Measurements from ENCODE around the gene NAGPA.

Gene NAGPA

GRCh38 chr16:5027575-5028235 is 6.0 kb downstream of the NAGPA start:
- no peak for DNase-seq (ENCODE audit: low read depth in 3 of 3)

GRCh38 chr16:5027086-5027485 is 6.6 kb downstream of the NAGPA start:
- DNase-seq (ENCODE audit: low read depth in 3 of 3) = no peak

GRCh38 chr16:5026664-5027063 is 7.1 kb downstream of the NAGPA start:
- no peak for DNase-seq (ENCODE audit: low read depth in 3 of 3)

DNA sequence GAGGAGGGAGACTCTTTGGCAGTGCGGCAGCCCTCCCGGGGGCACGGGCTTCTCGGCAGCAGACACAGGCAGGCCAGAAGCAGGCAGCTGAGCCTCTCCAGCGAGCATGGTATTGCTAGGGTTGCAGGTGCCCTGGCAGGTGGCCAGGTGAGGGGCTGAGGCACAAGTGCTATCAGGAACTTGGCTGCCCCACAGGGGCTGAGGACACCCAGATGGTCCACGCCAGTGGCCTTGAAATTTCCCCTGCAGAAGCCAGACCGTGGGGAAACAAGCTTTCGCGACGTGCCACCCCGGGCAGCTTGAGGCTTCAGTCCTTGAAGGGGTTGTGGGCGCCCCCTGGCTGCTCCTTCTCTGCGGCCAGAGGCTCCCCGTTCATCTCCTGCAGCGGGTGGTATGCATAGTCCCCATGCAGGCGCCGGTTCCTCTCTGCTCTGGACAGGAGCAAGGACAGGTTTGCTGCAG is 8.5 kb downstream of the NAGPA start:
- DNase-seq (ENCODE audit: low read depth in 3 of 3) = no peak

- DNase-seq (ENCODE audit: low read depth in 3 of 3) = no peak
Measured at GRCh38 chr16:5024632-5025031, 9.1 kb downstream of the NAGPA start.

DNA sequence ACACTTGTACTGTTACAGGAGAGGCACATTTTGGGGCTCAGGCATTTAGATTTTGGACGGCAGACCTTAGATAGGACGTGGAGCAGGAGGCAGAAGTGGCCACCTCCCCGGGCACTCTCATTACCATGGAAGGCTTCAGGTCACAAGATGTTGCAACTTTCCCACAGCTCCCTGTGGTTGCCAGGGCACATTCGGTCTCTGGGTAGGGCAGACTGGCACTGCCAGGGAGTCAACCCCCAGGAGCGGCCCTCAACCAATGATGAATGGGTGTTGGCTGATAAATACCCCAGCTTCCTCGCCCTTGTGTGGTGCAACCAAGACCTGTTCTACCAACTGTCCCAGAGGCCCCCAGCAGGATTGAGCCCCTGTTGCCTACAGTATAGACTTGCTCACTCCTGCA is 11.2 kb downstream of the NAGPA start:
- no peak for DNase-seq (ENCODE audit: low read depth in 3 of 3)

- DNase-seq (ENCODE audit: low read depth in 3 of 3) = no peak
Measured at GRCh38 chr16:5020551-5020950, 13.2 kb downstream of the NAGPA start.

- DNase-seq (ENCODE audit: low read depth in 3 of 3) = no peak
Measured at GRCh38 chr16:5019775-5020174, 14.0 kb downstream of the NAGPA start.

GRCh38 chr16:5018793-5019192 is 14.9 kb downstream of the NAGPA start:
- DNase-seq (ENCODE audit: low read depth in 3 of 3) = no peak

GRCh38 chr16:5017678-5017969 is 16.1 kb downstream of the NAGPA start:
- no peak for DNase-seq (ENCODE audit: low read depth in 3 of 3)

DNA sequence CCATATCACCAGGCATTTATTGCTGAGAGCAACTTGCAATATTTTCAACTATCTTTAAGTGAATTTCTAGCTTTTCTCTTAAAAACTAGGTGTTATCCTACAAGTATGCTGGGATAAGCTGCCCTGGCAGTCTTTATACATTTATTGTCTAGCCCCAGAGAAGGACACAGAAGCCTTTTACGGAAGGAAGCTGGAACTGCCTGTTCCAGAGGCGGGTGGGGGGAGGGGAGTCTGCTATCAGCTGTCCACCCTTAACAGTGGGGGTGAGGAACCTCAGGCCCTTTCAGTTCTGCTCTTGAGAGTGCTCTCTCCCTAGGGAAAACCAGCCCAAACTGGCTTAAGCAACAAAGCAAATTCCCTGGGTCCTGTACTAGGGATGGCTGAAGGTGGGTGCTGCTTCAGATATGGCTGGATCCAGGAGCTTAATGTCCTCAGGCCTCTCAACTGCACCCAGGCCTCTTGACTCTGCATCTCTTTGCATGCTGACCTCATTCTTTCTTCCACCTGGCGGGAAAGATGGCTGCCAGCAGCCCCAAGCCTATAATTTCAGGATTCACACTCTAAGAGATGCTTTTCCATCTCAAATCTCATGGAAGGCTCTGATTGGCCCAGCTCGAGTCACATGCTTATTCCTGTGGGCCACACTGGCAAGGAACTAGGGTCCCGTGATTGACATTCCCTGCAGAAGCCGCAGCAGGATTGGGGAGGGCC is 16.6 kb downstream of the NAGPA start:
- no peak for DNase-seq (ENCODE audit: low read depth in 3 of 3)

GRCh38 chr16:5015887-5016286 is 17.8 kb downstream of the NAGPA start:
- no peak for DNase-seq (ENCODE audit: low read depth in 3 of 3)

DNA sequence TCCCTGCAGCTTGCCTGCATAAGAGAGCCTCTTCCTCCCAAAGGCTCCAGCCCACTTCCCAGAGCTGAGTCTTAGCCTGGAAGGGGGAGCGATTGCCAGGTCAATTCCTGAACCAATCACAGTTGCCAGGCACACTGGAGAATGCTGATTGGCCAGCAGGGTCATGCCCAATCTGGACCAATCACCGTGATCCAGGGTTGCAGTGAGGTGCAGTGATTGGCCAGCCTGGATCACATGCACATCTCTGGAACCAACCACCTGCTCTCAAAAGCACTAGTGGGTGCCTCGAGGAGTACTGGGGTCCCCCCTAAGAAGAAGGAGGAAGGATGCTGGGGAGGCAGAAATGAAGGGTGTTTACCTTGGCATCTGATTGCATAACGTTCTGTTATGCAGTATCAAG is 18.4 kb downstream of the NAGPA start:
- DNase-seq (ENCODE audit: low read depth in 3 of 3) = no peak

DNA sequence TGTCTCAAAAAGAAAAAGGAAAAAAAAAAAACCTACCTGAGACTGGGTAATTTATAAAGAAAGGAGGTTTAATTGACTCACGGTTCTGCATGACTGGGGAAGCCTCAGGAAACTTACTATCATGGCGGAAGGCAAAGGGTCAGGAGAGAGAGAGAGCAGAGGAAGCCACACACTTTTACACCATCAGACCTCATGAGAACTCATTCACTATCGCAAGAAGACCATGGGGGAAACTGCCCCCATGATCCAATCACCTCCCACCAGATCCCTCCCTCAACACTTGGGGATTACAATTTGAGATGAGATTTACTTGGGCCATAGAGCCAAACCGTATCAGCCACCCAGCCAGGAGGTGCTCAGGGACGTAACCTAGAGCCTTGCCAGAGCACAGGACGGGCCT is 20.8 kb downstream of the NAGPA start:
- DNase-seq (ENCODE audit: low read depth in 3 of 3) = no peak

- DNase-seq (ENCODE audit: low read depth in 3 of 3) = no peak
Measured at GRCh38 chr16:5011637-5012036, 22.1 kb downstream of the NAGPA start.

DNA sequence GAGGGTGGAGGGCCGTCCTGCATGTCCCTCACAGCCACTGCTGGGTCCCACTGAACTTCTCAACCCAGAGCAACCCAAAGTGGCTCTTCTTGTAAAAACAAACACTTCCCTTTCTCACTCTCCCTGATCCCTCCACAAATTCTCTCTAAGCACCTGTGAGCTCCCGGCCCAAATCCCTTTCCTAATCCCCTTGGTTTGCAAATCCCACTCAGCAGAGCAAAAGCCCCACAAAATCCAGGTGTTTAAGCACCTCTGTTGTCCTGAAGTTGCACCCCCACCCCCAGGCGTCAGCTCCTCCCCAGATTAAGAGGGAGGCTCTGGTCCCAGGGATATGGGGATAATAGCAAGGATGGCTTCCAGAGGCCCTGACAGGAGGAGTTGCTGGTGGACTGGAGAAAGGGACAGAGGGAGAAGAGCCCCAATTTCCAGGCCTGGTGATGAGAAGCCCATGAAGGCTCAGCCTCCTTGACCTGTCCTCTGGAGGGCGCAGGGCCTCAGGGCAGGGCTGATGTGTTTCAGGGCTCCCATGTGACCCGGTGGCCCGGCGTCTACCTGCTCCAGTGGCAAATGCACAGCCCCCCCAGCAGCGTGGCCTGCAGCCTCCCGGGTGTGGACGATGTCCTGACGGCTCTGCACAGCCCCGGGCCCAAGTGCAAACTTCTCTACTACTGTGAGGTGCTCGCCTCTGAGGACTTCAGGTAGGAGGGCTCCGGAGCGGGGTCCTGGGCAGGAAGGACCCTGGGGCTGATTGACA is 23.0 kb downstream of the NAGPA start:
- no peak for DNase-seq (ENCODE audit: low read depth in 3 of 3)

- no peak for DNase-seq (ENCODE audit: low read depth in 3 of 3)
Measured at GRCh38 chr16:5008311-5008731, 25.4 kb downstream of the NAGPA start.

GRCh38 chr16:5007256-5007655 is 26.5 kb downstream of the NAGPA start:
- DNase-seq (ENCODE audit: low read depth in 3 of 3) = no peak

DNA sequence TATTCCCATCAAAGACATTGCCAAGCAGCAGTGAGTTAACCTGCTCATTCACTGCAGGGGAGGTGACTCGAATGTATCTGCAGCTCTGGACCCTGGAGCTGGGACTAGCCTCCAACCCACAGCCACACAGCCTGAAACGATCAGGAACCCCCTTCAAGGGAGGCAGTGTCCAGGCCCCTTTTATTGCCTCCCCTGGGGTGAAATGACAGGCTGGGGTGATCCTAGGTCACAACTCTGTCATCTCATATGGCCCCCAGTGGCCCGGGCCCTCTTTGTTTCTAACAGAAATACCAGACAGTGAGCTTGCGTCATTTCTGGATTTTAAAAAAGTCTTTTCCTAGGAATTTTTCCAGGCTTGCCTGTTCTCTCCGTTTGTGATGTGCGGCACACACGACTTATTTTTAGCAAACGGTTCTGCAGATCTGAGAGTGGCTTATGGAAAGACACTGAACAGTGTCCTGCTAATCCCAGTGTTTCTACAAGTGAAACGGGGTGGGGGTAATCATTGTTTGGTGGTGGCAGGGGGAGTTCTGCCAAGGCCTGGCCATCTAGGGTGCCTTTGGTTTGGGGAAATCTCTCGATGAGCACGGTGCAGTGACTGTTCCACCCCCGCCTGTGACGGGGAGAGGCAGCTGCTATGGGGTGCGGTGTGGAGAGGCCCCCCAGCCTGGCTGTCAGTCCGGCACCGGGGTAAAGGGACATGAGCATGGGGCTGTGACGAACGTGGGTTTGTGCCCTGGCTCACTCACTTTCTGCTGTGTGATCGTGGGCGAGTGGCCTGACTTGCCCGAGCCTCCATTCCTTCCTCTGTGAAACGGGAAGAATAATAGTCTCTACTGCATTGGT is 27.2 kb downstream of the NAGPA start:
- DNase-seq (ENCODE audit: low read depth in 3 of 3) = no peak

GRCh38 chr16:5005916-5006315 is 27.8 kb downstream of the NAGPA start:
- no peak for DNase-seq (ENCODE audit: low read depth in 3 of 3)

DNA sequence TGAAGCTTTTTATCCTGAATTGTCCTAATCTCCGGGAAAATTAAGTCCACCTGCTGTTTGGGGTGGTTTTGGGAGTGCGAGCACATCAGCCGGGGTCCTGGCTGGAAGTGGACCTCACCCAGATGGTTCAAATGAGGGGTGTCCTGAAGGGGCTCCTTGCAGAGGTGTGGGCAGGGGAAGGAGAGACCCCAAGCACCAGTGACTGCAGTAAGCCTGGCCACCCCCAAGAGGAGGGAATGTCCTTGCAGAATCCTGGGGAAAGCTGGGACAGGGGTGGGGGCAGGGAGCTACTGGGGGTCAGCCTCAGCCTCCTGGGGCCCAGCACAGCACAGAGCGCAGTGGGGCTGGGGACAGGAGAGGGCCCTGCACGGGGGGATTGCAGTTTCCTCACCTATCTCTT is 29.4 kb downstream of the NAGPA start:
- no peak for DNase-seq (ENCODE audit: low read depth in 3 of 3)

DNA sequence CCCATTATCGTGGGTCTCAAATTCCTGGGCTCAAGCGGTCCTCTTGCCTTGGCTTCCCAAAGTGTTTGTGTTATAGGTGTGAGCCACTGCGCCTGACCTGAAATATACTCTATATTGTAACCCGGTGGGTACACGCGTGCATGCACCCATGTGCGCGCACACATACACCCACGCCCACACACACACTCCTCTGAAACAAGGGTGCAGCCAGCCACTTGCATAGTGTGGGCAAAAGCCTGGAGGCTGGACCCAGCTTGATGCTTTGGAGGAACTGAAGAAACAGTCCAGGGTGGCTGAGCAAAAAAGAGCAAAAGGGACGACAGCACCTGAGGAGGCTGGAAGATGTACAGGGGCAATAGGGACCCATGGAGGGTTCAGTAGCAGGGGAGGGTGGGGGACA is 29.9 kb downstream of the NAGPA start:
- no peak for DNase-seq (ENCODE audit: low read depth in 3 of 3)

Measured in stimulated activated CD4-positive, alpha-beta T cell treated with anti-CD3 and anti-CD28 coated beads, TNF-alpha, amount 100 ng/mL, for 24 hours (primary cell).